ENCODE results near the gene STK32A.

GRCh38 chr5:147418613-147419012 is 183.8 kb downstream of the STK32A start:
- TF ChIP-seq CTCF (conservative IDR thresholded peaks at IDR 0.05; ENCODE audit: low read length) (no peak), EZH2phosphoT487 (IDR thresholded peaks at IDR 0.05; ENCODE audit: borderline replicate concordance) (no peak)

Measured in Loucy (cell line).